ENCODE data around the gene ADAMTS1. TPM values are rescaled to one million over a fixed set of nuclear protein-coding genes. Genes with fewer than 3 reads are reported as not detected.

Gene ADAMTS1
- total RNA-seq, 1 experiment from 2014 or later = 1.4 TPM

GRCh38 chr21:26852423-26852822 lies 7.2 kb upstream of the ADAMTS1 start:
- H3K36me3 Mint-ChIP-seq (ENCODE audit: insufficient read depth, unreplicated experiment) = no peaks in the 10 kb centered on the region
- POLR2A ChIA-PET = interaction anchor here (0.7 kb wide), 1 partner anchor 869 kb away, joined by 3 read pairs; no protein-coding TSS in a partner anchor
- no TSS peak for BruUV-seq (replicated peaks)

GRCh38 chr21:26851109-26851944 lies 6.1 kb upstream of the ADAMTS1 start:
- ChIA-PET CTCF (interaction anchor here (0.7 to 2.2 kb wide), 29 partner anchors 8 to 1894 kb away, joined by 3 to 32 read pairs (median 3); no protein-coding TSS in a partner anchor), POLR2A (interaction anchor here (1.2 kb wide), 1 partner anchor 842 kb away, joined by 3 read pairs; no protein-coding TSS in a partner anchor)
- TF ChIP-seq CTCF (IDR thresholded peaks at IDR 0.05; ENCODE audit: unreplicated experiment) = no peak
- intact Hi-C loops (cut with micrococcal nuclease) = loop anchor here (10.0 kb wide), 1 partner anchor 953 kb away; no protein-coding TSS in a partner anchor
- DNase-seq (ENCODE audit: unreplicated experiment) = no peak
- no peak overlapping the region for H3K27ac Mint-ChIP-seq (ENCODE audit: low read depth, unreplicated experiment)
- H3K36me3 Mint-ChIP-seq (ENCODE audit: insufficient read depth, unreplicated experiment) = no peaks in the 10 kb centered on the region
- H3K4me3 Mint-ChIP-seq (ENCODE audit: unreplicated experiment) = no peak overlapping the region
- H3K27me3 Mint-ChIP-seq (ENCODE audit: insufficient read depth, unreplicated experiment) = peaks cover 17% of the 10 kb centered on the region
- no peaks in the 10 kb centered on the region for H3K9me3 Mint-ChIP-seq (ENCODE audit: unreplicated experiment)
- peaks cover 9% of the 10 kb centered on the region for H3K4me1 Mint-ChIP-seq (ENCODE audit: insufficient read depth, unreplicated experiment)
- BruUV-seq (replicated peaks) = no TSS peak

More at GRCh38 chr21:26852423-26852822, 7.2 kb upstream of the ADAMTS1 start:
- H3K4me1 Mint-ChIP-seq (ENCODE audit: insufficient read depth, unreplicated experiment) = no peaks in the 10 kb centered on the region
- no peaks in the 10 kb centered on the region for H3K9me3 Mint-ChIP-seq (ENCODE audit: unreplicated experiment)
- TF ChIP-seq CTCF (IDR thresholded peaks at IDR 0.05; ENCODE audit: unreplicated experiment) = no peak
- CTCF ChIA-PET = interaction anchor here (0.9 to 3.2 kb wide), 5 partner anchors 94 to 1893 kb away, joined by 3 to 15 read pairs (median 14); no protein-coding TSS in a partner anchor
- H3K4me3 Mint-ChIP-seq (ENCODE audit: unreplicated experiment) = no peak overlapping the region
- H3K27ac Mint-ChIP-seq (ENCODE audit: low read depth, unreplicated experiment) = no peak overlapping the region
- intact Hi-C loops (cut with micrococcal nuclease) = loop anchor here (10.0 kb wide), 1 partner anchor 952 kb away; no protein-coding TSS in a partner anchor
- no peak for DNase-seq (ENCODE audit: unreplicated experiment)
- peaks cover 6% of the 10 kb centered on the region for H3K27me3 Mint-ChIP-seq (ENCODE audit: insufficient read depth, unreplicated experiment)

- no peaks in the 10 kb centered on the region for H3K36me3 Mint-ChIP-seq (ENCODE audit: insufficient read depth, unreplicated experiment)
- ChIA-PET CTCF (interaction anchor here (0.6 to 2.2 kb wide), 31 partner anchors 8 to 1895 kb away, joined by 3 to 32 read pairs (median 3); no protein-coding TSS in a partner anchor), POLR2A (no interaction called here)
- intact Hi-C loops (cut with micrococcal nuclease) = loop anchor here (1.0 to 10.0 kb wide), 4 partner anchors 714 to 1487 kb away; no protein-coding TSS in a partner anchor
- H3K9me3 Mint-ChIP-seq (ENCODE audit: unreplicated experiment) = no peaks in the 10 kb centered on the region
- no peak overlapping the region for H3K4me3 Mint-ChIP-seq (ENCODE audit: unreplicated experiment)
- DNase-seq (ENCODE audit: unreplicated experiment) = peak; percentile 52
- no peak overlapping the region for H3K27ac Mint-ChIP-seq (ENCODE audit: low read depth, unreplicated experiment)
- no TSS peak for BruUV-seq (replicated peaks)
- TF ChIP-seq CTCF (IDR thresholded peaks at IDR 0.05; ENCODE audit: unreplicated experiment) = peak; percentile 70
- H3K4me1 Mint-ChIP-seq (ENCODE audit: insufficient read depth, unreplicated experiment) = peaks cover 18% of the 10 kb centered on the region
- peaks cover 29% of the 10 kb centered on the region for H3K27me3 Mint-ChIP-seq (ENCODE audit: insufficient read depth, unreplicated experiment)
Measured at GRCh38 chr21:26850116-26850643, 5.0 kb upstream of the ADAMTS1 start.
